Trophoblast cell (in vitro differentiated cells and primary cell): ENCODE results near the gene PRDM4.
"Not testable (repeated sequence)": the region's sequence is repeated elsewhere in the genome, so short reads cannot be mapped to it uniquely, and the experiment has no call there.

Source experiments
- DNase-seq, 2 donors: peaks; one replicate each; pipeline ENCODE4 v3.0.0-alpha.2; 2016
- H2AFZ ChIP-seq: 2 replicates; pipeline ENCODE4 v1.6.1; 2013; ENCODE audit warnings: low read length, moderate library complexity, mild to moderate bottlenecking; ENCODE audit not compliant: insufficient read depth, poor library complexity
- H2AK5ac ChIP-seq: 2 replicates; pipeline ENCODE4 v1.6.1; 2013; ENCODE audit warnings: mild to moderate bottlenecking, low read length
- H2BK120ac ChIP-seq: 2 replicates; pipeline ENCODE4 v1.6.1; 2013; ENCODE audit warnings: low read length, mild to moderate bottlenecking, moderate library complexity; ENCODE audit not compliant: insufficient read depth, poor library complexity
- H2BK12ac ChIP-seq: 2 replicates; pipeline ENCODE4 v1.6.1; 2013; ENCODE audit warnings: mild to moderate bottlenecking, low read length, moderate library complexity
- H2BK5ac ChIP-seq: 2 replicates; pipeline ENCODE4 v1.6.1; 2013; ENCODE audit warnings: low read length, low read depth, moderate library complexity, mild to moderate bottlenecking; ENCODE audit not compliant: poor library complexity
- H3K14ac ChIP-seq: 2 replicates; pipeline ENCODE4 v1.6.1; 2013; ENCODE audit warnings: mild to moderate bottlenecking, low read length
- H3K18ac ChIP-seq: 2 replicates; pipeline ENCODE4 v1.6.1; 2013; ENCODE audit warnings: mild to moderate bottlenecking, low read length
- H3K23ac ChIP-seq: 2 replicates; pipeline ENCODE4 v1.6.1; 2013; ENCODE audit warnings: low read length
- H3K27ac ChIP-seq: 2 replicates; pipeline ENCODE4 v1.5.1; 2013; ENCODE audit warnings: low read depth, mild to moderate bottlenecking, inconsistent platforms, low read length, moderate library complexity
- H3K27me3 ChIP-seq: 2 replicates; pipeline ENCODE4 v1.6.1; 2013; ENCODE audit warnings: inconsistent platforms, mild to moderate bottlenecking, low read length, moderate library complexity; ENCODE audit not compliant: insufficient read depth
- H3K36me3 ChIP-seq, 2 experiments: 1 replicate in 1 of 2; 2 replicates in 1 of 2; pipeline ENCODE4 v1.6.1; 2013; ENCODE audit warnings: low read length in 2 of 2, mild to moderate bottlenecking in 2 of 2, moderate library complexity in 1 of 2; ENCODE audit not compliant: insufficient read depth in 2 of 2, control insufficient read depth in 1 of 2
- H3K4ac ChIP-seq: 2 replicates; pipeline ENCODE4 v1.6.1; 2013; ENCODE audit warnings: low read depth, mild to moderate bottlenecking, low read length, moderate library complexity
- H3K4me1 ChIP-seq, 2 experiments: 1 replicate in 1 of 2; 2 replicates in 1 of 2; pipeline ENCODE4 v1.6.1; 2013; ENCODE audit warnings: low read length in 2 of 2, mild to moderate bottlenecking in 2 of 2, moderate library complexity in 1 of 2; ENCODE audit not compliant: insufficient read depth in 2 of 2, control insufficient read depth in 1 of 2
- H3K4me2 ChIP-seq: 2 replicates; pipeline ENCODE4 v1.6.1; 2013; ENCODE audit warnings: inconsistent platforms, mild to moderate bottlenecking, low read length, moderate library complexity
- H3K4me3 ChIP-seq: 2 replicates; pipeline ENCODE4 v1.5.1; 2013; ENCODE audit warnings: mild to moderate bottlenecking, low read depth, low read length, inconsistent platforms
- H3K79me1 ChIP-seq: one replicate; pipeline ENCODE4 v1.6.1; 2013; ENCODE audit warnings: low read length
- H3K79me2 ChIP-seq: 2 replicates; pipeline ENCODE4 v1.6.1; 2013; ENCODE audit warnings: low read length, mild to moderate bottlenecking; ENCODE audit not compliant: control insufficient read depth, insufficient read depth, poor library complexity
- H3K9ac ChIP-seq: 2 replicates; pipeline ENCODE4 v1.6.1; 2013; ENCODE audit warnings: mild to moderate bottlenecking, low read length
- H3K9me3 ChIP-seq: 2 replicates; pipeline ENCODE4 v1.6.1; 2013; ENCODE audit warnings: low read depth, mild to moderate bottlenecking, control low read depth, inconsistent platforms, low read length; ENCODE audit not compliant: insufficient read depth
- H4K12ac ChIP-seq: 2 replicates; pipeline ENCODE4 v1.6.1; 2013; ENCODE audit warnings: low read depth, mild to moderate bottlenecking, low read length, moderate library complexity
- H4K8ac ChIP-seq: 2 replicates; pipeline ENCODE4 v1.6.1; 2013; ENCODE audit warnings: low read depth, mild to moderate bottlenecking, low read length, moderate library complexity
- H4K91ac ChIP-seq: one replicate; pipeline ENCODE4 v1.6.1; 2013; ENCODE audit warnings: low read depth, mild to moderate bottlenecking, low read length, moderate library complexity
- WGBS: extraction: QIAGEN DNeasy Blood & Tissue Kit; methylation state at CpG from one replicate; pipeline ENCODE4 v1.1.7; 2013; ENCODE audit warnings: missing lambda C conversion rate; ENCODE audit not compliant: insufficient read length, insufficient coverage; ENCODE audit errors: extremely low coverage; 5-methylcytosine and 5-hydroxymethylcytosine counted together

PRDM4 gene

DNA sequence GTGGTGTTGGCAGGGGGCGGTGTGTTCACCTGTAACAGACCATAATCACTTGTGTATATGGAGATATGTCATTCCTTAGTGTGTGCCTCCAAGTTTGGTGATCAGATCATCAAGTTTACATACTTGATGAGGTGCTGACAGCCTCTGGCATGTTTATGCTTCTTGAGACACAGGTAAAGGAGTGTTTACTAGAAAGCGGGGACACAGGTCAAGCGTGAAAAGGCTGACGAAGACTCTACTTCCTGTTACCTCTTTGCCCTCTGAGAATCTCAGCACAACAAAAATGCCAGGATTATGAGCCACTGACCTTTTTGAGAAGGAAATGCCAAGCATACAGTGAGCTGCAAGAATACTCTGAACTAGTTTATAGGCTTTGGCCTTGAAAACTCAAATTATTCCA lies 29.6 kb downstream of the PRDM4 start:
- no peak overlapping the region for H4K8ac ChIP-seq
- H3K79me2 ChIP-seq: no peaks in the 10 kb centered on the region
- no peak overlapping the region for H3K14ac ChIP-seq
- peaks cover 4 to 16% of the 10 kb centered on the region in 2 experiments for H3K36me3 ChIP-seq
- H2AK5ac ChIP-seq: no peak overlapping the region
- H4K12ac ChIP-seq: no peak overlapping the region
- no peak overlapping the region for H3K18ac ChIP-seq
- DNase-seq: no peak
- no peaks in the 10 kb centered on the region for H3K9me3 ChIP-seq
- no peak overlapping the region for H3K4ac ChIP-seq
- no peak overlapping the region for H3K27ac ChIP-seq
- H2BK5ac ChIP-seq: no peak overlapping the region
- no CpG with 5 or more reads among the region's 4 CpGs for WGBS
- no peaks in the 10 kb centered on the region for H3K27me3 ChIP-seq
- no peak overlapping the region for H2BK12ac ChIP-seq
- no peak overlapping the region for H2BK120ac ChIP-seq
- no peak overlapping the region for H2AFZ ChIP-seq
- H3K9ac ChIP-seq: no peak overlapping the region
- no peak overlapping the region for H3K23ac ChIP-seq
- no peaks in the 10 kb centered on the region for H3K4me1 ChIP-seq
- no peak overlapping the region for H3K4me2 ChIP-seq
- no peaks in the 10 kb centered on the region for H3K79me1 ChIP-seq
- H4K91ac ChIP-seq: no peak overlapping the region
- no peak overlapping the region for H3K4me3 ChIP-seq

DNA sequence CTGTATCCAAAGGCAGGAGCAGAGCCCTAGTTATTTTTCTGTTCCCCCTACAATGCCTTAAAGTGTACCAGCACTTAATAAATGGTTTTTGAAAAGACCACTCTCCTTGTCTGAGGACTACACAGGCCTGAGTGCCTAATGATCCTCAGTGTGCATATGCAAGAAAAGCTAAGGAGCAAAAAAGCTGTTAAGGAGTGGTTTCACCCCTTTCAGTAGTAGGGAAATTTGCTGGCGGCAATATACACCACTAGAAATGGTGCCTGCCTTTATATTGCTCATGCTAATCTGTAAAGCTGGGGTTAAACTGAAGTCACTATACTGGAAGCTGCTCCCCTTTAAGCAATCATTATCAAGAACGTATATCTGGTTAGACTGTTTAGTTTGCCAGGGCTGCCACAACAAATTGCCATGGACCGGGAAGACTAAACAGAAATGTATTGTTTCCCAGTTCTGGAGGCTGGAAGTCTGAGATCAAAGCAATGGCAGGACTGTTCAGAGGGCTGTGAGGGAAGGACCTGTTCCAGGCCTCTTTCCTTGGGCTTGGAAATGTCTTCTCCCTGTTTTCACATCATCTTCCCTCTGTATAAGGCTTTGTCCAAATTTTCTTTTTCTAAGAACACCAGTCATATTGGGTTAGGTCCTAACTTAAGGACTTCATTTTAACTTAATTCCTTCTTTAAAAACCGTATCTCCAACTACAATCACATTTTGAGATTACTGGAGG lies 30.2 kb downstream of the PRDM4 start:
- WGBS: no CpG with 5 or more reads among the region's 4 CpGs
- Histone ChIP-seq H3K23ac (no peak overlapping the region), H3K27me3 (no peaks in the 10 kb centered on the region), H2AFZ (no peak overlapping the region), H2BK120ac (no peak overlapping the region), H3K9me3 (no peaks in the 10 kb centered on the region), H2BK12ac (no peak overlapping the region), H3K9ac (no peak overlapping the region), H3K79me1 (no peaks in the 10 kb centered on the region), H2BK5ac (no peak overlapping the region), H3K36me3 (peaks cover 4 to 14% of the 10 kb centered on the region in 2 experiments), H4K8ac (no peak overlapping the region), H3K4me3 (no peak overlapping the region), H4K91ac (no peak overlapping the region), H4K12ac (no peak overlapping the region), H3K4ac (no peak overlapping the region), H2AK5ac (no peak overlapping the region), H3K27ac (no peak overlapping the region), H3K14ac (no peak overlapping the region), H3K4me2 (no peak overlapping the region), H3K79me2 (no peaks in the 10 kb centered on the region), H3K4me1 (no peaks in the 10 kb centered on the region), H3K18ac (no peak overlapping the region)
- no peak for DNase-seq

DNA sequence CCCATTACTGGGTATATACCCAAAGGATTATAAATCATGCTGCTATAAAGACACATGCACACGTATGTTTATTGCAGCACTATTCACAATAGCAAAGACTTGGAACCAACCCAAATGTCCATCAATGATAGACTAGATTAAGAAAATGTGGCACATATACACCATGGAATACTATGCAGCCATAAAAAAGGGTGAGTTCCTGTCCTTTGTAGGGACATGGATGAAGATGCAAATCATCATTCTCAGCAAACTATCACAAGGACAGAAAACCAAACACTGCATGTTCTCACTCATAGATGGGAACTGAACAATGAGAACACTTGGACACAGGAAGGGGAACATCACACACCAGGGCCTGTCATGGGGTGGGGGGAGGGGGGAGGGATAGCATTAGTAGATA lies 33.2 kb downstream of the PRDM4 start:
- H3K79me2 ChIP-seq, H2BK120ac ChIP-seq, H3K27me3 ChIP-seq, H2BK5ac ChIP-seq, H4K8ac ChIP-seq, H4K91ac ChIP-seq, H3K79me1 ChIP-seq, H3K18ac ChIP-seq, H3K27ac ChIP-seq, H3K9ac ChIP-seq, H3K4me3 ChIP-seq, H3K4ac ChIP-seq, H2AFZ ChIP-seq, H2AK5ac ChIP-seq, H3K23ac ChIP-seq, H3K9me3 ChIP-seq, H2BK12ac ChIP-seq, H3K14ac ChIP-seq, H3K4me1 ChIP-seq, H3K4me2 ChIP-seq, DNase-seq, H3K36me3 ChIP-seq, H4K12ac ChIP-seq: not testable (repeated sequence)
- no CpG with 5 or more reads among the region's 1 CpG for WGBS

GRCh38 chr12:107727327-107727726 lies 33.6 kb downstream of the PRDM4 start:
- no CpG with 5 or more reads among the region's 1 CpG for WGBS
- H3K9me3 ChIP-seq, H4K12ac ChIP-seq, H3K4ac ChIP-seq, H2BK12ac ChIP-seq, H3K9ac ChIP-seq, DNase-seq, H2BK5ac ChIP-seq, H3K36me3 ChIP-seq, H3K79me1 ChIP-seq, H4K8ac ChIP-seq, H3K4me3 ChIP-seq, H2AFZ ChIP-seq, H3K14ac ChIP-seq, H2AK5ac ChIP-seq, H3K18ac ChIP-seq, H3K23ac ChIP-seq, H3K27ac ChIP-seq, H3K4me2 ChIP-seq, H4K91ac ChIP-seq, H3K4me1 ChIP-seq, H3K27me3 ChIP-seq, H3K79me2 ChIP-seq, H2BK120ac ChIP-seq: not testable (repeated sequence)
